IMR-90 (cell line): ENCODE measurements around the gene OSBP2. TPM values are rescaled to one million over a fixed set of nuclear protein-coding genes. Genes with fewer than 3 reads are reported as not detected.

ENCODE experiments used
- ATAC-seq: fragments of 200-7000 bp; cut with Tn5 transposase; 2 replicates; pipeline ENCODE4 v1.9.1; 2020; ENCODE audit warnings: low read depth, mild to moderate bottlenecking, moderate library complexity
- BruUV-seq: library from RNA; stranded (reverse); fragments of 400-500 nt; replicated peaks from 2 replicates; lab custom pipeline; 2021; lab: Mats Ljungman, UMichigan
- CTCF ChIA-PET: fragments of 300-600 bp; formaldehyde crosslinking; extraction: SDS; loops from one replicate; lab custom pipeline; 2021; ENCODE audit warnings: antibody characterized with exemption; lab: Yijun Ruan, JAX
- POLR2A ChIA-PET: fragments of 300-600 bp; sonication (Branson Sonifier 250); formaldehyde crosslinking; loops from one replicate; lab custom pipeline; 2022; ENCODE audit warnings: antibody characterized with exemption; ENCODE audit not compliant: unreplicated experiment; lab: Charles Lee
- DNase-seq: peaks from one replicate; pipeline ENCODE4 v3.0.0; 2013
- H2AFZ ChIP-seq: replicated peaks from 2 replicates; pipeline ENCODE3; 2013; ENCODE audit warnings: low read length, mild to moderate bottlenecking; ENCODE audit not compliant: poor library complexity
- H2AK5ac ChIP-seq: 2 replicates; pipeline ENCODE4 v1.6.1; 2013; ENCODE audit warnings: low read depth, low read length, inconsistent platforms
- H2AK9ac ChIP-seq: replicated peaks from 2 replicates; pipeline ENCODE3; 2013; ENCODE audit warnings: mild to moderate bottlenecking, low read depth, low read length, moderate library complexity; ENCODE audit not compliant: poor library complexity
- H2BK120ac ChIP-seq: 2 replicates; pipeline ENCODE4 v1.6.1; 2013; ENCODE audit warnings: low read depth, low read length, inconsistent platforms
- H2BK15ac ChIP-seq: 3 replicates; pipeline ENCODE4 v1.6.1; 2013; ENCODE audit warnings: low read depth, low read length, inconsistent platforms
- H2BK20ac ChIP-seq: 2 replicates; pipeline ENCODE4 v1.6.1; 2013; ENCODE audit warnings: low read depth, mild to moderate bottlenecking, inconsistent platforms, low read length, moderate library complexity
- H2BK5ac ChIP-seq: 2 replicates; pipeline ENCODE4 v1.6.1; 2013; ENCODE audit warnings: mild to moderate bottlenecking, low read depth, low read length, inconsistent platforms; ENCODE audit not compliant: poor library complexity, severe bottlenecking
- H3K14ac ChIP-seq: replicated peaks from 2 replicates; pipeline ENCODE4 v1.6.1; 2013; ENCODE audit warnings: low read depth, low read length, inconsistent platforms
- H3K18ac ChIP-seq: 2 replicates; pipeline ENCODE4 v1.6.1; 2013; ENCODE audit warnings: low read depth, low read length, control low read depth
- H3K23ac ChIP-seq: 2 replicates; pipeline ENCODE4 v1.6.1; 2013; ENCODE audit warnings: low read depth, low read length, inconsistent platforms
- H3K27ac ChIP-seq: 2 replicates; pipeline ENCODE4 v1.5.1; 2013; ENCODE audit warnings: mild to moderate bottlenecking, control low read depth, low read length; ENCODE audit not compliant: insufficient read depth
- H3K27me3 ChIP-seq: 2 replicates; pipeline ENCODE4 v1.6.1; 2013; ENCODE audit warnings: low read length; ENCODE audit not compliant: control insufficient read depth, insufficient read depth
- H3K36me3 ChIP-seq: 2 replicates; pipeline ENCODE4 v1.6.1; 2013; ENCODE audit warnings: low read length, mixed read lengths; ENCODE audit not compliant: control insufficient read depth, insufficient read depth
- H3K4ac ChIP-seq: 2 replicates; pipeline ENCODE4 v1.6.1; 2013; ENCODE audit warnings: low read depth, low read length, inconsistent platforms
- H3K4me1 ChIP-seq: 2 replicates; pipeline ENCODE4 v1.6.1; 2013; ENCODE audit warnings: low read length, mixed read lengths; ENCODE audit not compliant: control insufficient read depth, insufficient read depth
- H3K4me2 ChIP-seq: 2 replicates; pipeline ENCODE4 v1.6.1; 2013; ENCODE audit warnings: low read depth, mild to moderate bottlenecking, control low read depth, low read length, moderate library complexity
- H3K4me3 ChIP-seq: 2 replicates; pipeline ENCODE4 v1.5.1; 2013; ENCODE audit warnings: low read depth, mild to moderate bottlenecking, control low read depth, low read length, moderate library complexity; ENCODE audit not compliant: insufficient read depth
- H3K56ac ChIP-seq: 2 replicates; pipeline ENCODE4 v1.6.1; 2013; ENCODE audit warnings: low read length, inconsistent platforms; ENCODE audit not compliant: insufficient read depth; ENCODE audit errors: extremely low read depth
- H3K79me1 ChIP-seq, 2 experiments: 2 replicates each; pipeline ENCODE4 v1.6.1; 2013; ENCODE audit warnings: low read length in 2 of 2, inconsistent platforms in 1 of 2, low read depth in 1 of 2
- H3K9ac ChIP-seq: 2 replicates; pipeline ENCODE4 v1.6.1; 2013; ENCODE audit warnings: low read depth, low read length, control low read depth
- H3K9me1 ChIP-seq: 2 replicates; pipeline ENCODE4 v1.6.1; 2013; ENCODE audit warnings: low read length, inconsistent platforms; ENCODE audit not compliant: insufficient read depth
- H3K9me3 ChIP-seq: 2 replicates; pipeline ENCODE4 v1.6.1; 2013; ENCODE audit warnings: low read length; ENCODE audit not compliant: control insufficient read depth, insufficient read depth
- H4K20me1 ChIP-seq: 2 replicates; pipeline ENCODE4 v1.6.1; 2013; ENCODE audit warnings: low read length, inconsistent platforms; ENCODE audit not compliant: insufficient read depth
- H4K5ac ChIP-seq: 2 replicates; pipeline ENCODE4 v1.6.1; 2013; ENCODE audit warnings: mild to moderate bottlenecking, low read depth, low read length, control low read depth
- H4K8ac ChIP-seq, 2 experiments: 2 replicates each; pipeline ENCODE4 v1.6.1; 2013; ENCODE audit warnings: low read depth in 2 of 2, low read length in 2 of 2, control low read depth in 1 of 2, inconsistent platforms in 1 of 2
- H4K91ac ChIP-seq: 2 replicates; pipeline ENCODE4 v1.6.1; 2013; ENCODE audit warnings: low read depth, low read length, inconsistent platforms; ENCODE audit not compliant: insufficient read depth
- CEBPB ChIP-seq: IDR thresholded peaks from 2 replicates; pipeline ENCODE4 v1.6.1; 2012; ENCODE audit warnings: low read depth, low read length, improper control_type of control experiment
- CHD1 ChIP-seq: IDR thresholded peaks from 2 replicates; pipeline ENCODE4 v1.6.1; 2012; ENCODE audit warnings: low read depth, low read length, improper control_type of control experiment
- MAFK ChIP-seq: IDR thresholded peaks from 2 replicates; pipeline ENCODE4 v1.6.1; 2012; ENCODE audit warnings: low read depth, low read length, improper control_type of control experiment
- MAZ ChIP-seq: IDR thresholded peaks from 2 replicates; pipeline ENCODE4 v1.6.1; 2012; ENCODE audit warnings: low read depth, mild to moderate bottlenecking, low read length, improper control_type of control experiment, moderate library complexity, borderline replicate concordance
- MXI1 ChIP-seq: IDR thresholded peaks from 2 replicates; pipeline ENCODE4 v1.6.1; 2012; ENCODE audit warnings: low read depth, mild to moderate bottlenecking, low read length, moderate library complexity, borderline replicate concordance
- NFE2L2 ChIP-seq: fragments of 150-350 bp; IDR thresholded peaks from 2 replicates; pipeline ENCODE4 v1.6.1; 2016; ENCODE audit warnings: low read depth, mild to moderate bottlenecking, low read length
- POLR2A ChIP-seq: IDR thresholded peaks from 2 replicates; pipeline ENCODE4 v1.6.1; 2012; ENCODE audit warnings: mild to moderate bottlenecking, low read depth, low read length
- RCOR1 ChIP-seq: IDR thresholded peaks from 2 replicates; pipeline ENCODE4 v1.6.1; 2012; ENCODE audit warnings: mild to moderate bottlenecking, low read length, improper control_type of control experiment; ENCODE audit not compliant: insufficient replicate concordance
- RFX5 ChIP-seq: IDR thresholded peaks from 2 replicates; pipeline ENCODE4 v1.8.0; 2012; ENCODE audit warnings: low read depth, mild to moderate bottlenecking, low read length, moderate library complexity
- SMC3 ChIP-seq: fragments of 150-350 bp; IDR thresholded peaks from 2 replicates; pipeline ENCODE4 v1.6.1; 2016; ENCODE audit warnings: low read depth, mild to moderate bottlenecking, antibody characterized with exemption, low read length, moderate library complexity
- WGBS, 2 experiments: methylation state at CpG; one replicate each; pipeline versions ENCODE4 v1.1.5 to v1.1.7; 2013; ENCODE audit warnings: missing lambda C conversion rate in 2 of 2; ENCODE audit not compliant: insufficient read length in 1 of 2; ENCODE audit errors: extremely low coverage in 2 of 2; 5-methylcytosine and 5-hydroxymethylcytosine counted together
- dilution Hi-C: fragments of 300-500 bp; cut with HindIII; formaldehyde crosslinking; loops from one replicate; pipeline ENCODE4 v1.14.3; 2018; ENCODE audit warnings: low sequenced_read_pairs; ENCODE audit not compliant: unreplicated experiment
- in situ Hi-C: fragments of 300-500 bp; cut with MboI; formaldehyde crosslinking; loops from 3 replicates; pipeline ENCODE4 v1.14.3; 2019; ENCODE audit warnings: low sequenced_read_pairs, inconsistent platforms, mixed read lengths
- intact Hi-C: fragments of 100-400 bp; cut with micrococcal nuclease; formaldehyde crosslinking; loops from 2 replicates; pipeline ENCODE4 v1.10.0; 2022
- polyA plus RNA-seq, 3 experiments: library from polyadenylated mRNA; depleted of rRNA; stranded (reverse); fragments of >200 nt; gene quantifications; 2 replicates each; pipeline ENCODE4 v1.2.3, GENCODE V29; 2012; ENCODE audit warnings: low replicate concordance in 1 of 3
- total RNA-seq: library from RNA; depleted of rRNA; stranded (reverse); fragments of >200 nt; gene quantifications from 2 replicates; pipeline ENCODE4 v1.2.3, GENCODE V29; 2012
- TF ChIP-seq, protein P1 (sequence below): fragments of 150-350 bp; IDR thresholded peaks from 2 replicates; pipeline ENCODE4 v1.6.1; 2016; ENCODE audit warnings: low read depth, mild to moderate bottlenecking, low read length, moderate library complexity, borderline replicate concordance
- TF ChIP-seq, protein P2 (sequence below): conservative IDR thresholded peaks from 2 replicates; pipeline ENCODE4 v1.5.1; 2012; ENCODE audit warnings: mild to moderate bottlenecking, low read depth, low read length, improper control_type of control experiment

The OSBP2 gene
- total and polyA plus RNA-seq, 2 of the 4 experiments (the other 2 are of a cell fraction): 1.8 to 2.2 TPM

GRCh38 chr22:30646518-30647160 is 48.0 kb upstream of the OSBP2 start:
- H2AK5ac ChIP-seq: no peak overlapping the region
- intact Hi-C loops (no loop called here), in situ Hi-C loops (no loop called here), dilution Hi-C loops (no loop called here)
- no peak overlapping the region for H3K9ac ChIP-seq
- no peak overlapping the region for H2BK120ac ChIP-seq
- ATAC-seq: no peak
- H3K4me2 ChIP-seq: no peak overlapping the region
- no peak overlapping the region for H3K4me3 ChIP-seq
- no peak for TF ChIP-seq RCOR1
- no peak for TF ChIP-seq RFX5
- TF ChIP-seq MXI1: no peak
- TF ChIP-seq POLR2A: no peak
- no peak for TF ChIP-seq NFE2L2
- TF ChIP-seq CHD1: no peak
- no peak for TF ChIP-seq SMC3
- TF ChIP-seq CEBPB: no peak
- TF ChIP-seq, protein P1, sequence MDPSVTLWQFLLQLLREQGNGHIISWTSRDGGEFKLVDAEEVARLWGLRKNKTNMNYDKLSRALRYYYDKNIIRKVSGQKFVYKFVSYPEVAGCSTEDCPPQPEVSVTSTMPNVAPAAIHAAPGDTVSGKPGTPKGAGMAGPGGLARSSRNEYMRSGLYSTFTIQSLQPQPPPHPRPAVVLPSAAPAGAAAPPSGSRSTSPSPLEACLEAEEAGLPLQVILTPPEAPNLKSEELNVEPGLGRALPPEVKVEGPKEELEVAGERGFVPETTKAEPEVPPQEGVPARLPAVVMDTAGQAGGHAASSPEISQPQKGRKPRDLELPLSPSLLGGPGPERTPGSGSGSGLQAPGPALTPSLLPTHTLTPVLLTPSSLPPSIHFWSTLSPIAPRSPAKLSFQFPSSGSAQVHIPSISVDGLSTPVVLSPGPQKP: no peak
- TF ChIP-seq, protein P2, sequence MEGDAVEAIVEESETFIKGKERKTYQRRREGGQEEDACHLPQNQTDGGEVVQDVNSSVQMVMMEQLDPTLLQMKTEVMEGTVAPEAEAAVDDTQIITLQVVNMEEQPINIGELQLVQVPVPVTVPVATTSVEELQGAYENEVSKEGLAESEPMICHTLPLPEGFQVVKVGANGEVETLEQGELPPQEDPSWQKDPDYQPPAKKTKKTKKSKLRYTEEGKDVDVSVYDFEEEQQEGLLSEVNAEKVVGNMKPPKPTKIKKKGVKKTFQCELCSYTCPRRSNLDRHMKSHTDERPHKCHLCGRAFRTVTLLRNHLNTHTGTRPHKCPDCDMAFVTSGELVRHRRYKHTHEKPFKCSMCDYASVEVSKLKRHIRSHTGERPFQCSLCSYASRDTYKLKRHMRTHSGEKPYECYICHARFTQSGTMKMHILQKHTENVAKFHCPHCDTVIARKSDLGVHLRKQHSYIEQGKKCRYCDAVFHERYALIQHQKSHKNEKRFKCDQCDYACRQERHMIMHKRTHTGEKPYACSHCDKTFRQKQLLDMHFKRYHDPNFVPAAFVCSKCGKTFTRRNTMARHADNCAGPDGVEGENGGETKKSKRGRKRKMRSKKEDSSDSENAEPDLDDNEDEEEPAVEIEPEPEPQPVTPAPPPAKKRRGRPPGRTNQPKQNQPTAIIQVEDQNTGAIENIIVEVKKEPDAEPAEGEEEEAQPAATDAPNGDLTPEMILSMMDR: no peak
- TF ChIP-seq MAFK: no peak
- TF ChIP-seq MAZ: no peak
- H2AK9ac ChIP-seq: peak overlapping the region; percentile 78
- H3K4ac ChIP-seq: no peak overlapping the region
- no peak overlapping the region for H3K18ac ChIP-seq
- H2BK20ac ChIP-seq: no peak overlapping the region
- H3K9me1 ChIP-seq: peaks cover 23% of the 10 kb centered on the region
- no peak overlapping the region for H4K5ac ChIP-seq
- peaks cover 14% of the 10 kb centered on the region for H3K4me1 ChIP-seq
- H2BK15ac ChIP-seq: no peak overlapping the region
- CTCF ChIA-PET: interaction anchor here (1.0 kb wide), 1 partner anchor 12 kb away, joined by 4 read pairs; no protein-coding TSS in a partner anchor
- no peak overlapping the region for H3K27ac ChIP-seq
- H3K56ac ChIP-seq: no peak overlapping the region
- H2AFZ ChIP-seq: no peak overlapping the region
- BruUV-seq: no TSS peak
- H3K9me3 ChIP-seq: no peaks in the 10 kb centered on the region
- H4K8ac ChIP-seq: no peak overlapping the region
- H3K14ac ChIP-seq: no peak overlapping the region
- H3K23ac ChIP-seq: no peak overlapping the region
- POLR2A ChIA-PET: no interaction called here
- no peak overlapping the region for H4K91ac ChIP-seq
- H4K20me1 ChIP-seq: peaks cover 8% of the 10 kb centered on the region
- no peak for DNase-seq
- H3K36me3 ChIP-seq: no peaks in the 10 kb centered on the region
- H3K27me3 ChIP-seq: no peaks in the 10 kb centered on the region
- WGBS, 2 experiments: 94% methylated on average over 12 of the region's 25 CpGs; no CpG with 5 or more reads in 1 of the 2 experiments
- peaks cover 7 to 42% of the 10 kb centered on the region in 2 experiments; a peak in 3 of 4 replicates for H3K79me1 ChIP-seq
- no peak overlapping the region for H2BK5ac ChIP-seq
